ENCODE results near the gene KCNJ14.
A peak's percentile ranks its signal among the peaks of the same experiment; 100 is the strongest.

The KCNJ14 gene

DNA sequence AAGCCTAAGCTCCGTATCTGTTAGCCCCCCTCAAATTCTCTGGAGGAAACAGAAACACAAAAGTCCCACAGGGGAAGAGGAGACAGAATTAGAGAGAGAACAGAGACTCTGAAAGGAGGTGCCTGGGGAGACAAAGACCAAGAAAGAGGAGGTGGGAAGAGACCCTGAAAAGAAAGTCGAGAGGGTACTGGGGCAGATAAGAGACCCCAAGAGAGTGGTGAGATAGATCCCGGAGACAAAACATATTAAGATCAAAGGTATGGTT, 10.5 kb upstream of the KCNJ14 start:
- H3K4me3 ChIP-seq (replicated peaks; ENCODE audit: low read depth, low read length) = peak overlapping the region; percentile 99
- TF ChIP-seq CTCF (IDR thresholded peaks at IDR 0.05; ENCODE audit: low read length, missing control alignments) = no peak
- DNase-seq (ENCODE audit: low read depth) = no peak

DNA sequence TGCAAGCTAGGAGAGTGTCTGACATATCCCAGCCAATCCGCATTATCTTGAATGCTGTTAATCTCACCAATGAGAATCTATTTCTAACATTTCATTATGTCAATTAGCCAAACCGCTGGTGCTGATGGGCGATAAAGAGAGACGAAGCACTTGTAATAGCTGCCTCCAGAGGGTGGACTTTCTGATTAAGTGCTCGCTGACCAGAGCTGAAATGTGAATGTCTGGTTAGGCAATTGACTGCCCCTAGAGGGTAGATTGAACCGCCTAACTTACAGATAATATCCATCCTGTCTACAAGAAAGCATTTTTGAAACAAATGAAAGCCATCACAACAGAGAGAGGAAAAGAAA, 10.1 kb upstream of the KCNJ14 start:
- peak; percentile 94 for DNase-seq (ENCODE audit: low read depth)
- peak overlapping the region; percentile 99 for H3K4me3 ChIP-seq (replicated peaks; ENCODE audit: low read depth, low read length)
- peak; percentile 73 for TF ChIP-seq CTCF (IDR thresholded peaks at IDR 0.05; ENCODE audit: low read length, missing control alignments)

DNA sequence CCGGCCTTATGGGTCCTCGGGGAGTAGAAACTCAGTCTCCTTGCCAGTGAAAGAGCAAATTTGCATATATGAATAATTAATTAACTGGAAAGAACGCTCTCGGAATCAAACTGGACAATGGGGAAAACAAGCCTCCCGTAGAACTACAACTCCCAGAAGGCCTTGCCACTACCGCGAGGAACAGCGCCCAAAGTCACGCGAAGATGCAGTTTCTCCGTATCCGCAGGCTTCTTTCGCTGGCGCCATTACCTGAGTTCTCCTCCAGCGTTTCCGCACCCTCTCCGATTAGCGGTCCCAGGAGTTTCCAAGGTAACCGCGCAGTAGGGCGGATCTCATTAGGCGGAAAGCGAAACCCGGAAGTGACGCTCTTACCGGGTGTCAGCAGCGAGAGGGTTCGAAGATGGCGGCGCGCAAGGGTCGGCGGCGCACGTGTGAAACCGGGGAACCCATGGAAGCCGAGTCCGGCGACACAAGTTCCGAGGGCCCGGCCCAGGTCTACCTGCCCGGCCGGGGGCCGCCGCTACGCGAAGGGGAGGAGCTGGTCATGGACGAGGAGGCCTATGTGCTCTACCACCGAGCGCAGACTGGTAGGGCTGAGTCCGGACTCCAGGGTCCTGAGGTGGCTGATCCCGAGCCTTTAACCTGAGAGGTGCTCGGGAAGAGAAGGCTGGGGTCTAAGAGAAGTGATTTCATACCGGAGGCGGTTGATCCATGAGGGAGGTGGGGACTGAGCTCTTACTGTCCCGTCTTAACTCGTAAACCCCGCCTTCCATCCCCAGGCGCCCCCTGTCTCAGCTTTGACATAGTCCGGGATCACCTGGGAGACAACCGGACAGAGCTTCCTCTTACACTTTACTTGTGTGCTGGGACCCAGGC, 9.5 kb upstream of the KCNJ14 start, which contains the start of gene GRWD1:
GRWD1 (plus strand) TSS at position 378 of the 876 bp plus-strand sequence; CDS start at position 401, 23 bp downstream.
- no peak for TF ChIP-seq CTCF (IDR thresholded peaks at IDR 0.05; ENCODE audit: low read length, missing control alignments)
- peak; percentile 98 for DNase-seq (ENCODE audit: low read depth)
- H3K4me3 ChIP-seq (replicated peaks; ENCODE audit: low read depth, low read length) = peak within 1 kb of the TSS; percentile 99

DNA sequence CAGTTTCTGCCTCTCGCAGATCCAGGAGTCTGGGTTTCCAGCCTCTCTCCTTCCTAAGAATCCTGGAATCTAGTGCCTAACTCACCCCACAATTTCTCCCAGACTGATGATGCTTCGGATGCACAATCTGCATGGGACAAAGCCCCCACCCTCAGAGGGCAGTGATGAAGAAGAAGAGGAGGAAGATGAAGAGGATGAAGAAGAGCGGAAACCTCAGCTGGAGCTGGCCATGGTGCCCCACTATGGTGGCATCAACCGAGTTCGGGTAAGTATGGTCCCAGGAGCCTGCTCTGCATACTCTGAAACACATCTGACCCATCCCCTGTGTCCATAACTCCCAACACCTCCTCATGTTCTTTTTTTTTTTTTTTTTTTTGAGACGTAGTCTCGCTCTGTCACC, 8.8 kb upstream of the KCNJ14 start:
- TF ChIP-seq CTCF (IDR thresholded peaks at IDR 0.05; ENCODE audit: low read length, missing control alignments) = no peak
- peak overlapping the region; percentile 99 for H3K4me3 ChIP-seq (replicated peaks; ENCODE audit: low read depth, low read length)

GRCh38 chr19:48448563-48448962, 6.8 kb upstream of the KCNJ14 start:
- TF ChIP-seq CTCF (IDR thresholded peaks at IDR 0.05; ENCODE audit: low read length, missing control alignments) = no peak
- DNase-seq (ENCODE audit: low read depth) = no peak
- H3K4me3 ChIP-seq (replicated peaks; ENCODE audit: low read depth, low read length) = no peak overlapping the region

More for the DNA sequence above, 8.8 kb upstream of the KCNJ14 start:
- DNase-seq (ENCODE audit: low read depth) = no peak

- no peak for TF ChIP-seq CTCF (IDR thresholded peaks at IDR 0.05; ENCODE audit: low read length, missing control alignments)
- no peak overlapping the region for H3K4me3 ChIP-seq (replicated peaks; ENCODE audit: low read depth, low read length)
- DNase-seq (ENCODE audit: low read depth) = no peak
Observed at GRCh38 chr19:48450441-48450840, 4.9 kb upstream of the KCNJ14 start.

DNA sequence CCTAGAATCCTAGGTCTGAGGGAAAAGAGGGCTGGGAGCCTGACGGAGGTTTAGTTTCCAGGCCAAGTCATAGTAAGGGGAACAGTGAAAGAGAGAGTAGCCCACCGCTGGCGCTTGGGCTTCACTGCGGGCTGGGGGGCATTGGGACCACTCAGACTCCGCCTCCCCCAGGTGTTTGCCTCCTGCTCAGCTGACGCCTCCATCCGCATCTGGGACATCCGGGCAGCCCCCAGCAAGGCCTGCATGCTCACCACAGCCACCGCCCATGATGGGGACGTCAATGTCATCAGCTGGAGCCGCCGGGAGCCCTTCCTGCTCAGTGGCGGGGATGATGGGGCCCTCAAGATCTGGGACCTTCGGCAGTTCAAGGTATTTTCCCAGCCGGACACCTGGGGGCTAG, 4.5 kb upstream of the KCNJ14 start:
- TF ChIP-seq CTCF (IDR thresholded peaks at IDR 0.05; ENCODE audit: low read length, missing control alignments) = no peak
- no peak for DNase-seq (ENCODE audit: low read depth)
- H3K4me3 ChIP-seq (replicated peaks; ENCODE audit: low read depth, low read length) = no peak overlapping the region

Measured in fibroblast of pulmonary artery (primary cell).